Neural cell (in vitro differentiated cells): ENCODE results near the gene GPR141. TPM values are rescaled to one million over a fixed set of nuclear protein-coding genes. Genes with fewer than 3 reads are reported as not detected.

Experiments
- H2AFZ ChIP-seq: fragments of 200-600, 300-800 bp; sonication (generic), shearing (Covaris generic); 2 replicates; pipeline ENCODE4 v1.6.0; 2014; ENCODE audit warnings: low read depth, mild to moderate bottlenecking, antibody characterized with exemption, low read length, moderate library complexity
- H3F3A ChIP-seq: fragments of 200-600 bp; shearing (Covaris generic); 2 replicates; pipeline ENCODE4 v1.6.1; 2016; ENCODE audit warnings: mild to moderate bottlenecking, moderate library complexity, mixed read lengths, antibody characterized with exemption, low read length; ENCODE audit not compliant: insufficient read depth, poor library complexity, severe bottlenecking
- H3K27ac ChIP-seq: fragments of 200-600, 300-800 bp; sonication (generic), shearing (Covaris generic); 2 replicates; pipeline ENCODE4 v1.5.1; 2014; ENCODE audit warnings: mild to moderate bottlenecking, low read length, moderate library complexity
- H3K27me3 ChIP-seq: fragments of 300-800, 200-600 bp; sonication (generic), shearing (Covaris generic); 2 replicates; pipeline ENCODE4 v1.6.0; 2014; ENCODE audit warnings: mild to moderate bottlenecking, low read depth, low read length, moderate library complexity; ENCODE audit not compliant: insufficient read depth
- H3K36me3 ChIP-seq: fragments of 300-800, 200-600 bp; sonication (generic), shearing (Covaris generic); 2 replicates; pipeline ENCODE4 v1.5.1; 2014; ENCODE audit warnings: mild to moderate bottlenecking, antibody characterized with exemption, low read length, moderate library complexity; ENCODE audit not compliant: insufficient read depth
- H3K4me2 ChIP-seq: fragments of 300-800, 200-600 bp; sonication (generic), shearing (Covaris generic); 2 replicates; pipeline ENCODE4 v1.6.0; 2014; ENCODE audit warnings: mild to moderate bottlenecking, low read length
- H3K4me3 ChIP-seq: fragments of 300-800, 200-600 bp; sonication (generic), shearing (Covaris generic); 2 replicates; pipeline ENCODE4 v1.5.1; 2014; ENCODE audit warnings: mild to moderate bottlenecking, low read length, moderate library complexity
- H3K79me2 ChIP-seq: fragments of 200-600 bp; shearing (Covaris generic); replicated peaks from 2 replicates; pipeline ENCODE4 v1.6.0; 2014; ENCODE audit warnings: mild to moderate bottlenecking, low read length, moderate library complexity; ENCODE audit not compliant: insufficient read depth
- H3K9ac ChIP-seq: fragments of 300-800, 200-600 bp; sonication (generic), shearing (Covaris generic); 2 replicates; pipeline ENCODE4 v1.6.1; 2016; ENCODE audit warnings: mild to moderate bottlenecking, low read length, mixed read lengths
- H3K9me2 ChIP-seq: fragments of 200-600 bp; shearing (Covaris generic); 2 replicates; pipeline ENCODE4 v1.6.1; 2016; ENCODE audit warnings: mild to moderate bottlenecking, low read length, mixed read lengths; ENCODE audit not compliant: insufficient read depth
- H3K9me3 ChIP-seq: fragments of 200-600, 300-800 bp; sonication (generic), shearing (Covaris generic); 2 replicates; pipeline ENCODE4 v1.6.1; 2016; ENCODE audit warnings: mild to moderate bottlenecking, mixed run types, low read length, moderate library complexity, mixed read lengths
- H4K20me1 ChIP-seq: fragments of 200-600 bp; shearing (Covaris generic); 2 replicates; pipeline ENCODE4 v1.6.1; 2016; ENCODE audit warnings: mild to moderate bottlenecking, mixed run types; ENCODE audit not compliant: insufficient read depth
- EP300 ChIP-seq: fragments of 450-650 bp; conservative IDR thresholded peaks from 2 replicates; pipeline ENCODE4 v1.6.1; 2014; ENCODE audit warnings: antibody characterized with exemption, mild to moderate bottlenecking, moderate library complexity; ENCODE audit not compliant: poor library complexity, severe bottlenecking
- EZH2 ChIP-seq: fragments of 200-600, 300-800 bp; shearing (Covaris generic), sonication (generic); IDR thresholded peaks from 2 replicates; pipeline ENCODE4 v1.6.1; 2014; ENCODE audit warnings: antibody characterized with exemption, low read length, borderline replicate concordance, mild to moderate bottlenecking; ENCODE audit not compliant: insufficient read depth, poor library complexity, severe bottlenecking
- MXI1 ChIP-seq: fragments of 450-650 bp; conservative IDR thresholded peaks from 2 replicates; pipeline ENCODE4 v1.6.1; 2014; ENCODE audit warnings: antibody characterized with exemption, mild to moderate bottlenecking; ENCODE audit not compliant: poor library complexity, severe bottlenecking
- POLR2AphosphoS5 ChIP-seq: IDR thresholded peaks from 2 replicates; pipeline ENCODE4 v1.6.1; 2012
- RAD21 ChIP-seq: fragments of 450-650 bp; conservative IDR thresholded peaks from 2 replicates; pipeline ENCODE4 v1.6.1; 2014; ENCODE audit warnings: antibody characterized with exemption, mild to moderate bottlenecking, moderate library complexity
- SMC3 ChIP-seq: fragments of 450-650 bp; conservative IDR thresholded peaks from 2 replicates; pipeline ENCODE4 v1.6.1; 2014; ENCODE audit warnings: antibody characterized with exemption, mild to moderate bottlenecking, moderate library complexity; ENCODE audit not compliant: poor library complexity
- TAF1 ChIP-seq: IDR thresholded peaks from 2 replicates; pipeline ENCODE4 v1.6.1; 2012; ENCODE audit warnings: low read depth
- polyA plus RNA-seq: library from polyadenylated mRNA; depleted of rRNA; stranded (reverse); fragments of >200 nt; gene quantifications from 2 replicates; pipeline ENCODE4 v1.2.3, GENCODE V29; 2014
- TF ChIP-seq, protein P1 (sequence below): fragments of 450-650 bp; IDR thresholded peaks from 2 replicates; pipeline ENCODE4 v1.5.1; 2014; ENCODE audit warnings: antibody characterized with exemption, mild to moderate bottlenecking, moderate library complexity; ENCODE audit not compliant: poor library complexity, severe bottlenecking
- TF ChIP-seq, protein P2 (sequence below): IDR thresholded peaks from 2 replicates; pipeline ENCODE4 v1.6.1; 2012; ENCODE audit warnings: borderline replicate concordance

GPR141 gene
- polyA plus RNA-seq, 1 donor from 2014 or later = not detected

DNA sequence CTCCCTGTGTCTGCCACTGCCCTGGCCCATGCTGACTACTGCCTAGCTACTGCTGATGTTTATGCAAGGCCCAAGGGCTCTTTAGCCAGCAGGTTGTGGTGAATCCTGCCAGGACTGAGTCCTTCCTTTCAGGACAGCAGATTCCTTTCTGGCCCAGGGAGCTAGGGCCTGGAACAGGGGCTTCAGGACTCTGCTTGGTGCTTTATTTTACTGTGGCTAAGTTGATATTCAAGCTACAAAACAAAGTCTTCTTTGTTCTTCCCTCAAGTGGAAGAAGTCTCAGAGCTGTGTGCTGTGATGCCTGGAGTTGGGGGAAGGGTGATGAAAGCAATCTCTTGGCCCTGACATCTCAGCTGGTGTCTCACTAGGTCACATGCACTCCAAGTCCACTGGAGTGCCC is 98.6 kb downstream of the GPR141 start:
- peaks cover 3% of the 10 kb centered on the region for H3K9me3 ChIP-seq
- no peak overlapping the region for H3K4me2 ChIP-seq
- TF ChIP-seq EZH2 = no peak
- TF ChIP-seq, protein P1, sequence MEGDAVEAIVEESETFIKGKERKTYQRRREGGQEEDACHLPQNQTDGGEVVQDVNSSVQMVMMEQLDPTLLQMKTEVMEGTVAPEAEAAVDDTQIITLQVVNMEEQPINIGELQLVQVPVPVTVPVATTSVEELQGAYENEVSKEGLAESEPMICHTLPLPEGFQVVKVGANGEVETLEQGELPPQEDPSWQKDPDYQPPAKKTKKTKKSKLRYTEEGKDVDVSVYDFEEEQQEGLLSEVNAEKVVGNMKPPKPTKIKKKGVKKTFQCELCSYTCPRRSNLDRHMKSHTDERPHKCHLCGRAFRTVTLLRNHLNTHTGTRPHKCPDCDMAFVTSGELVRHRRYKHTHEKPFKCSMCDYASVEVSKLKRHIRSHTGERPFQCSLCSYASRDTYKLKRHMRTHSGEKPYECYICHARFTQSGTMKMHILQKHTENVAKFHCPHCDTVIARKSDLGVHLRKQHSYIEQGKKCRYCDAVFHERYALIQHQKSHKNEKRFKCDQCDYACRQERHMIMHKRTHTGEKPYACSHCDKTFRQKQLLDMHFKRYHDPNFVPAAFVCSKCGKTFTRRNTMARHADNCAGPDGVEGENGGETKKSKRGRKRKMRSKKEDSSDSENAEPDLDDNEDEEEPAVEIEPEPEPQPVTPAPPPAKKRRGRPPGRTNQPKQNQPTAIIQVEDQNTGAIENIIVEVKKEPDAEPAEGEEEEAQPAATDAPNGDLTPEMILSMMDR = no peak
- TF ChIP-seq SMC3 = no peak
- no peak for TF ChIP-seq TAF1
- TF ChIP-seq, protein P2, sequence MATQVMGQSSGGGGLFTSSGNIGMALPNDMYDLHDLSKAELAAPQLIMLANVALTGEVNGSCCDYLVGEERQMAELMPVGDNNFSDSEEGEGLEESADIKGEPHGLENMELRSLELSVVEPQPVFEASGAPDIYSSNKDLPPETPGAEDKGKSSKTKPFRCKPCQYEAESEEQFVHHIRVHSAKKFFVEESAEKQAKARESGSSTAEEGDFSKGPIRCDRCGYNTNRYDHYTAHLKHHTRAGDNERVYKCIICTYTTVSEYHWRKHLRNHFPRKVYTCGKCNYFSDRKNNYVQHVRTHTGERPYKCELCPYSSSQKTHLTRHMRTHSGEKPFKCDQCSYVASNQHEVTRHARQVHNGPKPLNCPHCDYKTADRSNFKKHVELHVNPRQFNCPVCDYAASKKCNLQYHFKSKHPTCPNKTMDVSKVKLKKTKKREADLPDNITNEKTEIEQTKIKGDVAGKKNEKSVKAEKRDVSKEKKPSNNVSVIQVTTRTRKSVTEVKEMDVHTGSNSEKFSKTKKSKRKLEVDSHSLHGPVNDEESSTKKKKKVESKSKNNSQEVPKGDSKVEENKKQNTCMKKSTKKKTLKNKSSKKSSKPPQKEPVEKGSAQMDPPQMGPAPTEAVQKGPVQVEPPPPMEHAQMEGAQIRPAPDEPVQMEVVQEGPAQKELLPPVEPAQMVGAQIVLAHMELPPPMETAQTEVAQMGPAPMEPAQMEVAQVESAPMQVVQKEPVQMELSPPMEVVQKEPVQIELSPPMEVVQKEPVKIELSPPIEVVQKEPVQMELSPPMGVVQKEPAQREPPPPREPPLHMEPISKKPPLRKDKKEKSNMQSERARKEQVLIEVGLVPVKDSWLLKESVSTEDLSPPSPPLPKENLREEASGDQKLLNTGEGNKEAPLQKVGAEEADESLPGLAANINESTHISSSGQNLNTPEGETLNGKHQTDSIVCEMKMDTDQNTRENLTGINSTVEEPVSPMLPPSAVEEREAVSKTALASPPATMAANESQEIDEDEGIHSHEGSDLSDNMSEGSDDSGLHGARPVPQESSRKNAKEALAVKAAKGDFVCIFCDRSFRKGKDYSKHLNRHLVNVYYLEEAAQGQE = no peak
- no peak for TF ChIP-seq RAD21
- TF ChIP-seq POLR2AphosphoS5 = no peak
- no peak for TF ChIP-seq MXI1
- no peak for TF ChIP-seq EP300
- H3K9ac ChIP-seq = no peak overlapping the region
- no peak overlapping the region for H3K4me3 ChIP-seq
- no peaks in the 10 kb centered on the region for H3K27me3 ChIP-seq
- no peaks in the 10 kb centered on the region for H3K36me3 ChIP-seq
- no peaks in the 10 kb centered on the region for H4K20me1 ChIP-seq
- peak overlapping the region; percentile 9 for H3K27ac ChIP-seq
- H3K9me2 ChIP-seq = no peaks in the 10 kb centered on the region
- no peak overlapping the region for H2AFZ ChIP-seq
- no peaks in the 10 kb centered on the region for H3F3A ChIP-seq
- no peaks in the 10 kb centered on the region for H3K79me2 ChIP-seq

DNA sequence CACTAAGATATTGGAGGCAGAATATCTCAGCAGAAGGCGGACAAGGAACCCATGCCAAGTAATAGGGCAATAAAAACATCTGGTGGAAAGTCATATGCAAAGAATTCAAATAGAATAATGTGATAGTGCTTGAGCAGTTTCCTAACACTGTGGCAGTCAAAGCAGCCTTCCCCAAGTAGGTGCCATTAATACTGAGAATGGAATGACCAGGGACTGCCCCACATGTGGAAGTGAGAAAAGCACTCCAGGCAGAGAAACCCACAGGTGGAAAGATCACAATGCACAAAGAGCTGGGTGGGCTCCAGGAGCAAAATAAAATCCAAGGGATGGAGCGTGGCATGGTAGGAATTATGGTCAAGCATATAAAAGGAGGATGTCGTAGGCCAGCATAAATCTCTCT is 100.4 kb downstream of the GPR141 start:
- no peak for TF ChIP-seq RAD21
- TF ChIP-seq TAF1 = no peak
- TF ChIP-seq POLR2AphosphoS5 = no peak
- TF ChIP-seq, protein P1 = no peak
- no peak for TF ChIP-seq SMC3
- TF ChIP-seq EP300 = no peak
- no peak for TF ChIP-seq EZH2
- TF ChIP-seq, protein P2 = no peak
- TF ChIP-seq MXI1 = no peak
- H4K20me1 ChIP-seq = no peaks in the 10 kb centered on the region
- H3K4me3 ChIP-seq = no peak overlapping the region
- H3F3A ChIP-seq = no peaks in the 10 kb centered on the region
- H3K9me3 ChIP-seq = no peaks in the 10 kb centered on the region
- no peak overlapping the region for H3K9ac ChIP-seq
- H2AFZ ChIP-seq = no peak overlapping the region
- no peaks in the 10 kb centered on the region for H3K79me2 ChIP-seq
- H3K36me3 ChIP-seq = no peaks in the 10 kb centered on the region
- no peaks in the 10 kb centered on the region for H3K9me2 ChIP-seq
- H3K27ac ChIP-seq = no peak overlapping the region
- no peaks in the 10 kb centered on the region for H3K27me3 ChIP-seq
- H3K4me2 ChIP-seq = no peak overlapping the region
